ENCODE results near the gene SCN1B.

DNA sequence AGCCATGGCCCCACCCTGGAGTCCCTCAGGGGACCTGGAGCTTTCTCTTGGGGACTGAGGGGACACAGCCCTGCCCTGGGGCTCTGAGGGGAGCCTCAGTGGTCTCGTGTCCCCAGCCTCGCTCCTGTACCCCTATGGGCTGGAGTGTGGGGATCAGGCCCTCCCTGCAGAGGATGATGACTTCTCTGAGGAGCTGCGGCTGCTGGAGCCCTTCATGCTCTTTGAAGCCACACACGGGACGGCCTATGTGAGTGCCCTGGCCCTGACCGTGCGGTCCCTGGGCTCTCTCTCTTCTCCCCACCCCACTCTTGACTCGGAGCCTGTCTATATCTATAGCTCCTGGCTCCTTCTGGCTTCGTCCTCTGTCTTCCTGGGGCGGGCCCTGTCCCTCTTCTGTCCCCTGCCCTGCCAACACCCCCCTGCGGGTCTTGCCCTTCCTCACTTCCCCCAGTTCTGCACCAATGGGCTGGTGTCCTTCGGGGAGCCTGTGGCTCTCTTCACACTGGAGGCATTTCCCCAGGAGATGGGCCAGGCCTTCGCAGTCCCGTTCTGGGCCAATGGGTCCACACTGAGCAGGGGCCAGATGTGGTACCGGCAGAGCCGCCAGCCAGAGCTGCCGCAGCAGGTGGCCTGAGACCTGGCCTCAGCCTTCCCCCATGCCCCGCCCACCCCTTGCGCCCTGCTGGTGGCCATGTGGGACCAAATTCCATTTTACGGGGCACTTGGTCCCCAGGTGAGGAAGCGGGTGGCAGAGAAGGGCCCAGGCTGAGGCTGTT lies 44.3 kb downstream of the SCN1B start:
- TF ChIP-seq POLR2A (IDR thresholded peaks at IDR 0.05), result no peak
- TF ChIP-seq, protein P1, sequence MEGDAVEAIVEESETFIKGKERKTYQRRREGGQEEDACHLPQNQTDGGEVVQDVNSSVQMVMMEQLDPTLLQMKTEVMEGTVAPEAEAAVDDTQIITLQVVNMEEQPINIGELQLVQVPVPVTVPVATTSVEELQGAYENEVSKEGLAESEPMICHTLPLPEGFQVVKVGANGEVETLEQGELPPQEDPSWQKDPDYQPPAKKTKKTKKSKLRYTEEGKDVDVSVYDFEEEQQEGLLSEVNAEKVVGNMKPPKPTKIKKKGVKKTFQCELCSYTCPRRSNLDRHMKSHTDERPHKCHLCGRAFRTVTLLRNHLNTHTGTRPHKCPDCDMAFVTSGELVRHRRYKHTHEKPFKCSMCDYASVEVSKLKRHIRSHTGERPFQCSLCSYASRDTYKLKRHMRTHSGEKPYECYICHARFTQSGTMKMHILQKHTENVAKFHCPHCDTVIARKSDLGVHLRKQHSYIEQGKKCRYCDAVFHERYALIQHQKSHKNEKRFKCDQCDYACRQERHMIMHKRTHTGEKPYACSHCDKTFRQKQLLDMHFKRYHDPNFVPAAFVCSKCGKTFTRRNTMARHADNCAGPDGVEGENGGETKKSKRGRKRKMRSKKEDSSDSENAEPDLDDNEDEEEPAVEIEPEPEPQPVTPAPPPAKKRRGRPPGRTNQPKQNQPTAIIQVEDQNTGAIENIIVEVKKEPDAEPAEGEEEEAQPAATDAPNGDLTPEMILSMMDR (IDR thresholded peaks at IDR 0.05), result no peak
